Heart right ventricle (tissue), 12 donors: ENCODE measurements around the gene GGT1. TPM values are rescaled to one million over a fixed set of nuclear protein-coding genes. Genes with fewer than 3 reads are reported as not detected.

ENCODE experiments used
- polyA plus RNA-seq, 2 donors: library from polyadenylated mRNA; stranded (reverse); fragments of 200-250 nt; gene quantifications; one replicate each; pipeline ENCODE4 v1.2.3, GENCODE V29; 2013
- total RNA-seq, 10 donors: library from RNA; stranded (reverse); fragmentation: NEBNext Ultra II Directional in 3 of 10; extraction: Animal tissue kit (Norgen Biotek cat#: 25700) in 3 of 10; gene quantifications; one replicate each; pipeline versions ENCODE4 v1.2.1 to v1.2.4, GENCODE V29; 2021 to 2023
- donor health status: ischemic (EF 13 %, LVEDD 7.1; RV severe dilation, severe dysfunction).
- donor health status: healthy with polysubstance abuse.
- donor health status: DM: no; HTN: yes; CAD: no.
- donor health status: DM: no; HTN: no; CAD: no.
- donor health status: ischemic (EF 25% LVEDD 6.9; RV normal size, moderate dysfunction).
- donor health status: ischemic (EF 25% LVEDD 5.7; RV mildly dilated, moderate dysfunction).
- donor health status: healthy.
- donor health status: nonischemic (EF 11% LVEDD 7.7; RV severe dilation, severe dysfunction).
- donor health status: DM: yes; HTN: yes; CAD: no.
- donor health status: PGD.
- donor health status: ischemic (EF 29% LVEDD 5.4; RV normal size, mild dysfunction).
- donor health status: nonischemic (EF 23%, LVEDD 6.1; RV moderate dilation, normal function).

Gene GGT1
- total and polyA plus RNA-seq, 12 donors = 0.51 to 4.0 (median 1.1) TPM

Other genes starting within 250 kb of the GGT1 start
- gene ADORA2A, start 175.6 kb upstream of the GGT1 start, total RNA-seq = 1 to 10 TPM; 1.5 to 9.7 (median 3.8) TPM
- 1 to 10 TPM; 4.9 to 6.1 TPM for gene ADORA2A, start 175.6 kb upstream of the GGT1 start, polyA plus RNA-seq
- 1 to 10 TPM in 6 of 10 donors, under 1 TPM in 4; 0.45 to 2.7 (median 1.0) TPM for gene UPB1, start 107.9 kb upstream of the GGT1 start, total RNA-seq
- 1 to 10 TPM in 1 of 2 donors, under 1 TPM in 1; 0.32 to 3.7 TPM for gene UPB1, start 107.9 kb upstream of the GGT1 start, polyA plus RNA-seq
- gene GUCD1, start 48.1 kb upstream of the GGT1 start, total RNA-seq = 100 to 1,000 TPM; 143 to 273 (median 168) TPM
- 100 to 1,000 TPM in 1 of 2 donors, 10 to 100 TPM in 1; 97.0 to 219 TPM for gene GUCD1, start 48.1 kb upstream of the GGT1 start, polyA plus RNA-seq
- gene SNRPD3, start 47.2 kb upstream of the GGT1 start, total RNA-seq = 10 to 100 TPM; 67.0 to 89.4 (median 74.0) TPM
- 100 to 1,000 TPM in 1 of 2 donors, 10 to 100 TPM in 1; 47.3 to 127 TPM for gene SNRPD3, start 47.2 kb upstream of the GGT1 start, polyA plus RNA-seq
- 1 to 10 TPM; 2.0 to 6.6 (median 4.3) TPM for gene LRRC75B, start 10.1 kb upstream of the GGT1 start, total RNA-seq
- 10 to 100 TPM in 1 of 2 donors, 1 to 10 TPM in 1; 3.9 to 12.4 TPM for gene LRRC75B, start 10.1 kb upstream of the GGT1 start, polyA plus RNA-seq
- gene PIWIL3, start 171.5 kb downstream of the GGT1 start, total RNA-seq = not detected
- gene PIWIL3, start 171.5 kb downstream of the GGT1 start, polyA plus RNA-seq = not detected
- 10 to 100 TPM in 1 of 10 donors, 1 to 10 TPM in 9; 5.5 to 14.3 (median 8.3) TPM for gene SGSM1, start 203.0 kb downstream of the GGT1 start, total RNA-seq
- gene SGSM1, start 203.0 kb downstream of the GGT1 start, polyA plus RNA-seq = 1 to 10 TPM; 1.1 to 7.2 TPM